ENCODE results near the gene ACBD4. TPM values are rescaled to one million over a fixed set of nuclear protein-coding genes. Genes with fewer than 3 reads are reported as not detected.

ACBD4 gene
- total and polyA plus RNA-seq, 2 of the 13 experiments (the other 11 are each of a cell fraction or from before 2014, with no cell fraction given): 16.1 to 26.9 TPM

DNA sequence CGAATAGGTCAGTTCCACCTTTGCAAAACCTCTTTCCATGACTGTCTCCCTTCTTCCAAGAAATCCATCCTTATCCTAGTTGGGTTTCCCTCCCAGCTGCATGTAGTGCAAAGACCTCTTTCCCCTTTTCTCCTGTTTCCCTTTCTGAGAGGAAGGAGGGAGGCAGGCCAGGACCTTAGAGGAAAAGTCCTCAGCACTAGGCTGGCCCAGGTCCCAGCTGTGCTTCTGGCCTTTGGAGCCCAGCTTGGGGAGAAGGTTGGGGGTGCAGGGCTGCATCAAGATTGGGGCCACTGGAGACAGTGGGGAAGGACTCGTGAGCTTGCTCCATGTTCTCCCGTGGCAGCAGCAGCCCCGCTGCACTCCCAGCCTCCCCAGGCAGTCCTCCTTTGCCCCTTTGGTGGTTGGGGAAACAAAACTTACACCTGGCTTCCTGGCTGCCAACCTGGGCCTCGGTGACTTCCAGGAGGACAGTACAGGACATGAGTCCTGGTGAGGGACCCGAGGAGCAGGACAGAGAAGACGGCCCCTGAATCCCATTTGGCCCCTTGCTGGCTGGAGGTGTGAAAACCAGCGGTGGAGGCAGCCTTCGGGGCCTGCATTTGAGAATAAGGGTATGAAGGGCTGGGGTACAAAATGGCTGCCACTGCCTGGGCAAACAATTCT lies 26.7 kb downstream of the ACBD4 start:
- ChIA-PET CTCF (ENCODE audit: low intra/inter-chr PET ratio, low total read pairs) (interaction anchor here (1.6 to 5.6 kb wide), 4 partner anchors 10 to 36 kb away, joined by 3 to 39 read pairs (median 8); partner anchors contain the start of gene HEXIM1), POLR2A (interaction anchor here (0.5 to 24.3 kb wide), 30 partner anchors 6 to 1053 kb away, joined by 3 to 2487 read pairs (median 8); partner anchors contain the start of genes ACBD4, EFTUD2, HEXIM1 and HEXIM2)
- DNase-seq (ENCODE audit: low spot score): no peak
- H3K4me3 ChIP-seq (replicated peaks in 1 of 3; ENCODE audit: insufficient read depth in 1 of 3, low read depth in 2 of 3, low read length in 3 of 3): peak overlapping the region; percentile 64 to 84 (median 72)
- H3K79me2 ChIP-seq (ENCODE audit: insufficient read depth, low read length): peaks cover 32% of the 10 kb centered on the region
- ATAC-seq: peak; percentile 4
- H3K27me3 ChIP-seq (ENCODE audit: control insufficient read depth in 1 of 2, insufficient read depth in 2 of 2, low read length in 2 of 2): no peaks in the 10 kb centered on the region; a peak in 1 of 5 replicates
- H3K9ac ChIP-seq (ENCODE audit: insufficient read depth, low read depth, low read length): peak overlapping the region; percentile 90
- peak overlapping the region; percentile 92 for H3K27ac ChIP-seq (ENCODE audit: extremely low read length, insufficient read depth, low read length)
- no peak for FAIRE-seq
- peak overlapping the region; percentile 96 for H3K4me2 ChIP-seq (ENCODE audit: low read depth, low read length)
- in situ Hi-C loops (cut with HindIII; ENCODE audit: extremely low pct_ligation_motif_present, low pct_unique_long_range_greater_than_20kb): no loop called here
- H2AFZ ChIP-seq (ENCODE audit: low read length): no peak overlapping the region
- peaks cover 59% of the 10 kb centered on the region for H3K4me1 ChIP-seq (ENCODE audit: insufficient read depth, low read length)
- H3K9me3 ChIP-seq (ENCODE audit: low read length): no peaks in the 10 kb centered on the region
- intact Hi-C loops (cut with micrococcal nuclease; ENCODE audit: unreplicated experiment): no loop called here
- BruUV-seq (replicated peaks): no TSS peak
- WGBS (ENCODE audit: low lambda C conversion rate): 4% methylated on average over 8 of the region's 9 CpGs
- peaks cover 5 to 12% of the 10 kb centered on the region in 2 experiments; a peak in 4 of 5 replicates for H3K36me3 ChIP-seq (replicated peaks in 1 of 2; ENCODE audit: control insufficient read depth in 1 of 2, insufficient read depth in 2 of 2, low read length in 2 of 2)
- no peaks in the 10 kb centered on the region for H4K20me1 ChIP-seq (ENCODE audit: insufficient read depth, low read length)
- TF ChIP-seq ZNF556 (CRISPR knock-in tag; IDR thresholded peaks at IDR 0.05; ENCODE audit: borderline replicate concordance) (no peak), IRF2 (CRISPR knock-in tag; IDR thresholded peaks at IDR 0.05) (no peak), RAD21 (CRISPR knock-in tag; IDR thresholded peaks at IDR 0.05) (no peak), SP4 (CRISPR knock-in tag; IDR thresholded peaks at IDR 0.05) (no peak), KAT7 (CRISPR knock-in tag; IDR thresholded peaks at IDR 0.05; ENCODE audit: borderline replicate concordance) (no peak), NR1H2 (CRISPR knock-in tag; IDR thresholded peaks at IDR 0.05; ENCODE audit: borderline replicate concordance, low read depth) (no peak), TEAD2 (CRISPR knock-in tag; IDR thresholded peaks at IDR 0.05) (no peak), HHEX (CRISPR knock-in tag; IDR thresholded peaks at IDR 0.05) (no peak), SP5 (CRISPR knock-in tag; IDR thresholded peaks at IDR 0.05; ENCODE audit: borderline replicate concordance, low read depth) (no peak)
- TF ChIP-seq, protein P1, sequence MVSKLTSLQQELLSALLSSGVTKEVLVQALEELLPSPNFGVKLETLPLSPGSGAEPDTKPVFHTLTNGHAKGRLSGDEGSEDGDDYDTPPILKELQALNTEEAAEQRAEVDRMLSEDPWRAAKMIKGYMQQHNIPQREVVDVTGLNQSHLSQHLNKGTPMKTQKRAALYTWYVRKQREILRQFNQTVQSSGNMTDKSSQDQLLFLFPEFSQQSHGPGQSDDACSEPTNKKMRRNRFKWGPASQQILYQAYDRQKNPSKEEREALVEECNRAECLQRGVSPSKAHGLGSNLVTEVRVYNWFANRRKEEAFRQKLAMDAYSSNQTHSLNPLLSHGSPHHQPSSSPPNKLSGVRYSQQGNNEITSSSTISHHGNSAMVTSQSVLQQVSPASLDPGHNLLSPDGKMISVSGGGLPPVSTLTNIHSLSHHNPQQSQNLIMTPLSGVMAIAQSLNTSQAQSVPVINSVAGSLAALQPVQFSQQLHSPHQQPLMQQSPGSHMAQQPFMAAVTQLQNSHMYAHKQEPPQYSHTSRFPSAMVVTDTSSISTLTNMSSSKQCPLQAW (CRISPR knock-in tag; IDR thresholded peaks at IDR 0.05): no peak
- TF ChIP-seq, protein P2, sequence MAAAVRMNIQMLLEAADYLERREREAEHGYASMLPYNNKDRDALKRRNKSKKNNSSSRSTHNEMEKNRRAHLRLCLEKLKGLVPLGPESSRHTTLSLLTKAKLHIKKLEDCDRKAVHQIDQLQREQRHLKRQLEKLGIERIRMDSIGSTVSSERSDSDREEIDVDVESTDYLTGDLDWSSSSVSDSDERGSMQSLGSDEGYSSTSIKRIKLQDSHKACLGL (CRISPR knock-in tag; IDR thresholded peaks at IDR 0.05): peak; percentile 55; the same call in 1 of the 2 replicates
- TF ChIP-seq, protein P3, sequence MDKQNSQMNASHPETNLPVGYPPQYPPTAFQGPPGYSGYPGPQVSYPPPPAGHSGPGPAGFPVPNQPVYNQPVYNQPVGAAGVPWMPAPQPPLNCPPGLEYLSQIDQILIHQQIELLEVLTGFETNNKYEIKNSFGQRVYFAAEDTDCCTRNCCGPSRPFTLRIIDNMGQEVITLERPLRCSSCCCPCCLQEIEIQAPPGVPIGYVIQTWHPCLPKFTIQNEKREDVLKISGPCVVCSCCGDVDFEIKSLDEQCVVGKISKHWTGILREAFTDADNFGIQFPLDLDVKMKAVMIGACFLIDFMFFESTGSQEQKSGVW (CRISPR knock-in tag; IDR thresholded peaks at IDR 0.05; ENCODE audit: borderline replicate concordance): no peak
- TF ChIP-seq, protein P4, sequence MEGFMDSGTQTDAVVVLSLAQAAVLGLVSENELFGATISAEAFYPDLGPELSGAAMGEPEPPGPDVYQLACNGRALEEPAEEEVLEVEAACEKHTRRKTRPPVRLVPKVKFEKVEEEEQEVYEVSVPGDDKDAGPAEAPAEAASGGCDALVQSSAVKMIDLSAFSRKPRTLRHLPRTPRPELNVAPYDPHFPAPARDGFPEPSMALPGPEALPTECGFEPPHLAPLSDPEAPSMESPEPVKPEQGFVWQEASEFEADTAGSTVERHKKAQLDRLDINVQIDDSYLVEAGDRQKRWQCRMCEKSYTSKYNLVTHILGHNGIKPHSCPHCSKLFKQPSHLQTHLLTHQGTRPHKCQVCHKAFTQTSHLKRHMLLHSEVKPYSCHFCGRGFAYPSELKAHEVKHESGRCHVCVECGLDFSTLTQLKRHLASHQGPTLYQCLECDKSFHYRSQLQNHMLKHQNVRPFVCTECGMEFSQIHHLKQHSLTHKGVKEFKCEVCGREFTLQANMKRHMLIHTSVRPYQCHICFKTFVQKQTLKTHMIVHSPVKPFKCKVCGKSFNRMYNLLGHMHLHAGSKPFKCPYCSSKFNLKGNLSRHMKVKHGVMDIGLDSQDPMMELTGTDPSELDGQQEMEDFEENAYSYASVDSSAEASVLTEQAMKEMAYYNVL (CRISPR knock-in tag; IDR thresholded peaks at IDR 0.05; ENCODE audit: borderline replicate concordance): no peak; the same call in 1 of the 2 replicates
- TF ChIP-seq, protein P5, sequence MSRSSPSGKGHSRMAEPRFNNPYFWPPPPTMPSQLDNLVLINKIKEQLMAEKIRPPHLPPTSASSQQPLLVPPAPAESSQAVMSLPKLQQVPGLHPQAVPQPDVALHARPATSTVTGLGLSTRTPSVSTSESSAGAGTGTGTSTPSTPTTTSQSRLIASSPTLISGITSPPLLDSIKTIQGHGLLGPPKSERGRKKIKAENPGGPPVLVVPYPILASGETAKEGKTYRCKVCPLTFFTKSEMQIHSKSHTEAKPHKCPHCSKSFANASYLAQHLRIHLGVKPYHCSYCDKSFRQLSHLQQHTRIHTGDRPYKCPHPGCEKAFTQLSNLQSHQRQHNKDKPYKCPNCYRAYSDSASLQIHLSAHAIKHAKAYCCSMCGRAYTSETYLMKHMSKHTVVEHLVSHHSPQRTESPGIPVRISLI (CRISPR knock-in tag; IDR thresholded peaks at IDR 0.05; ENCODE audit: borderline replicate concordance): no peak
- TF ChIP-seq, protein P6, sequence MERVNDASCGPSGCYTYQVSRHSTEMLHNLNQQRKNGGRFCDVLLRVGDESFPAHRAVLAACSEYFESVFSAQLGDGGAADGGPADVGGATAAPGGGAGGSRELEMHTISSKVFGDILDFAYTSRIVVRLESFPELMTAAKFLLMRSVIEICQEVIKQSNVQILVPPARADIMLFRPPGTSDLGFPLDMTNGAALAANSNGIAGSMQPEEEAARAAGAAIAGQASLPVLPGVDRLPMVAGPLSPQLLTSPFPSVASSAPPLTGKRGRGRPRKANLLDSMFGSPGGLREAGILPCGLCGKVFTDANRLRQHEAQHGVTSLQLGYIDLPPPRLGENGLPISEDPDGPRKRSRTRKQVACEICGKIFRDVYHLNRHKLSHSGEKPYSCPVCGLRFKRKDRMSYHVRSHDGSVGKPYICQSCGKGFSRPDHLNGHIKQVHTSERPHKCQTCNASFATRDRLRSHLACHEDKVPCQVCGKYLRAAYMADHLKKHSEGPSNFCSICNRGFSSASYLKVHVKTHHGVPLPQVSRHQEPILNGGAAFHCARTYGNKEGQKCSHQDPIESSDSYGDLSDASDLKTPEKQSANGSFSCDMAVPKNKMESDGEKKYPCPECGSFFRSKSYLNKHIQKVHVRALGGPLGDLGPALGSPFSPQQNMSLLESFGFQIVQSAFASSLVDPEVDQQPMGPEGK (CRISPR knock-in tag; IDR thresholded peaks at IDR 0.05): no peak
